Suprapubic skin (tissue), 4 donors: Measurements from ENCODE around the gene SNX24. TPM values are rescaled to one million over a fixed set of nuclear protein-coding genes. Genes with fewer than 3 reads are reported as not detected.

Experiments used
- DNase-seq, 2 donors: peaks; one replicate each; pipeline ENCODE4 v3.0.0-alpha.2; 2019; ENCODE audit warnings: low spot score in 2 of 2
- H3K27ac ChIP-seq: fragments of 200-600 bp; sonication (generic); one replicate; pipeline ENCODE4 v1.5.1; 2019
- H3K27me3 ChIP-seq: fragments of 200-600 bp; sonication (generic); one replicate; pipeline ENCODE4 v1.5.1; 2019
- H3K36me3 ChIP-seq: fragments of 200-600 bp; sonication (generic); one replicate; pipeline ENCODE4 v1.5.1; 2019
- H3K4me1 ChIP-seq: fragments of 200-600 bp; sonication (generic); one replicate; pipeline ENCODE4 v1.5.1; 2019
- H3K4me3 ChIP-seq: fragments of 200-600 bp; sonication (generic); one replicate; pipeline ENCODE4 v1.5.1; 2019; ENCODE audit warnings: mild to moderate bottlenecking
- H3K9me3 ChIP-seq: fragments of 200-600 bp; sonication (generic); one replicate; pipeline ENCODE4 v1.5.1; 2019
- CTCF ChIP-seq, 2 donors: fragments of 200-600 bp in 1 of 2; fragments of 450-650 bp in 1 of 2; sonication (generic) in 1 of 2; IDR thresholded peaks; one replicate each; pipeline ENCODE4 v1.5.1; 2016 to 2019; ENCODE audit warnings: antibody characterized with exemption in 2 of 2, mild to moderate bottlenecking in 1 of 2, moderate library complexity in 1 of 2
- EP300 ChIP-seq: sonication (generic); formaldehyde crosslinking; IDR thresholded peaks from one replicate; pipeline ENCODE4 v1.6.1; 2017; ENCODE audit warnings: antibody characterized with exemption
- POLR2A ChIP-seq, 2 donors: fragments of 450-650 bp; IDR thresholded peaks; one replicate each; pipeline ENCODE4 v1.6.1; 2017; ENCODE audit warnings: antibody characterized with exemption in 2 of 2, mild to moderate bottlenecking in 2 of 2, moderate library complexity in 2 of 2
- POLR2AphosphoS5 ChIP-seq, 3 donors: sonication (generic); formaldehyde crosslinking; IDR thresholded peaks; one replicate each; pipeline ENCODE4 v1.6.1; 2017; ENCODE audit warnings: antibody characterized with exemption in 3 of 3
- WGBS: methylation state at CpG from one replicate; pipeline ENCODE4 v1.1.5; 2018; 5-methylcytosine and 5-hydroxymethylcytosine counted together
- total RNA-seq, 4 donors: library from RNA; depleted of rRNA; stranded (reverse); fragments of >200 nt; gene quantifications; one replicate each; pipeline ENCODE4 v1.1.0, GENCODE V29; 2016

SNX24 gene
- total RNA-seq, 4 donors from 2014 or later: 15.2 to 43.0 (median 25.3) TPM

- H3K4me1 ChIP-seq: peaks cover 8% of the 10 kb centered on the region
- H3K4me3 ChIP-seq: no peak overlapping the region
- no peak for TF ChIP-seq POLR2AphosphoS5 (IDR thresholded peaks at IDR 0.05)
- TF ChIP-seq POLR2A (IDR thresholded peaks at IDR 0.05): no peak
- no peak for TF ChIP-seq EP300
- no peak for TF ChIP-seq CTCF (IDR thresholded peaks at IDR 0.05)
- DNase-seq: no peak
- peaks cover 5% of the 10 kb centered on the region for H3K36me3 ChIP-seq
- H3K9me3 ChIP-seq: no peaks in the 10 kb centered on the region
- H3K27ac ChIP-seq: no peak overlapping the region
- no peaks in the 10 kb centered on the region for H3K27me3 ChIP-seq
- 63% methylated on average over 7 of the region's 7 CpGs for WGBS
These were observed 24.9 kb downstream of the SNX24 start for GRCh38 chr5:122870219-122870856.

- 69% methylated on average over 8 of the region's 8 CpGs for WGBS
- TF ChIP-seq POLR2A (IDR thresholded peaks at IDR 0.05): no peak
- no peak for TF ChIP-seq POLR2AphosphoS5 (IDR thresholded peaks at IDR 0.05)
- TF ChIP-seq EP300: no peak
- TF ChIP-seq CTCF (IDR thresholded peaks at IDR 0.05): no peak
- Histone ChIP-seq H3K36me3 (peaks cover 5% of the 10 kb centered on the region), H3K4me3 (no peak overlapping the region), H3K4me1 (peaks cover 8% of the 10 kb centered on the region), H3K27ac (no peak overlapping the region), H3K27me3 (no peaks in the 10 kb centered on the region), H3K9me3 (no peaks in the 10 kb centered on the region)
- no peak for DNase-seq
These were observed 26.2 kb downstream of the SNX24 start for GRCh38 chr5:122871661-122872060.

GRCh38 chr5:122874179-122874875 lies 28.9 kb downstream of the SNX24 start:
- no peaks in the 10 kb centered on the region for H3K9me3 ChIP-seq
- WGBS: 82% methylated on average over 4 of the region's 4 CpGs
- no peaks in the 10 kb centered on the region for H3K27me3 ChIP-seq
- H3K27ac ChIP-seq: no peak overlapping the region
- peaks cover 8% of the 10 kb centered on the region for H3K4me1 ChIP-seq
- no peak overlapping the region for H3K4me3 ChIP-seq
- H3K36me3 ChIP-seq: no peaks in the 10 kb centered on the region
- no peak for DNase-seq
- TF ChIP-seq POLR2A (IDR thresholded peaks at IDR 0.05) (no peak), CTCF (IDR thresholded peaks at IDR 0.05) (no peak)

GRCh38 chr5:122877518-122877917 lies 32.1 kb downstream of the SNX24 start:
- WGBS: 90% methylated on average over 2 of the region's 2 CpGs
- no peak for DNase-seq
- Histone ChIP-seq H3K27me3 (no peaks in the 10 kb centered on the region), H3K4me3 (no peak overlapping the region), H3K27ac (no peak overlapping the region), H3K36me3 (no peaks in the 10 kb centered on the region), H3K9me3 (no peaks in the 10 kb centered on the region), H3K4me1 (peaks cover 4% of the 10 kb centered on the region)
- TF ChIP-seq POLR2A (IDR thresholded peaks at IDR 0.05): no peak
- no peak for TF ChIP-seq CTCF (IDR thresholded peaks at IDR 0.05)
- TF ChIP-seq POLR2AphosphoS5 (IDR thresholded peaks at IDR 0.05): no peak
- no peak for TF ChIP-seq EP300

GRCh38 chr5:122879076-122879475 lies 33.7 kb downstream of the SNX24 start:
- H3K36me3 ChIP-seq: no peaks in the 10 kb centered on the region
- no peak for DNase-seq
- H3K4me1 ChIP-seq: peaks cover 9% of the 10 kb centered on the region
- H3K27ac ChIP-seq: no peak overlapping the region
- no peaks in the 10 kb centered on the region for H3K27me3 ChIP-seq
- no peak overlapping the region for H3K4me3 ChIP-seq
- no peaks in the 10 kb centered on the region for H3K9me3 ChIP-seq
- TF ChIP-seq POLR2AphosphoS5 (IDR thresholded peaks at IDR 0.05): no peak
- TF ChIP-seq CTCF (IDR thresholded peaks at IDR 0.05): no peak
- WGBS: 95% methylated on average over 3 of the region's 3 CpGs
